Esophagus muscularis mucosa (tissue), 4 donors: ENCODE data around the gene KCND3. TPM values are rescaled to one million over a fixed set of nuclear protein-coding genes. Genes with fewer than 3 reads are reported as not detected.

Source experiments
- DNase-seq: peaks from one replicate; pipeline ENCODE4 v3.0.0-alpha.2; 2017; ENCODE audit errors: extremely low spot score
- H3K27ac ChIP-seq, 4 donors: fragments of 200-600 bp; sonication (generic); replicated peaks in 1 of 4; 1 replicate in 3 of 4; 2 replicates in 1 of 4; pipeline ENCODE4 v1.5.1; 2016 to 2019; ENCODE audit warnings: mild to moderate bottlenecking in 1 of 4
- H3K27me3 ChIP-seq, 4 donors: fragments of 200-600 bp; sonication (generic); one replicate each; pipeline versions ENCODE4 v1.5.1 to v1.6.0; 2016 to 2019
- H3K36me3 ChIP-seq, 4 donors: fragments of 200-600 bp; sonication (generic); one replicate each; pipeline ENCODE4 v1.5.1; 2016 to 2019
- H3K4me1 ChIP-seq, 4 donors: fragments of 200-600 bp; sonication (generic); one replicate each; pipeline ENCODE4 v1.5.1; 2016 to 2019
- H3K4me3 ChIP-seq, 4 donors: fragments of 200-600 bp; sonication (generic); 1 replicate in 2 of 4; 2 replicates in 2 of 4; pipeline ENCODE4 v1.5.1; 2016 to 2019; ENCODE audit warnings: mild to moderate bottlenecking in 4 of 4, moderate library complexity in 1 of 4
- H3K9me3 ChIP-seq, 4 donors: fragments of 200-600 bp; sonication (generic); 1 replicate in 3 of 4; 2 replicates in 1 of 4; pipeline ENCODE4 v1.5.1; 2016 to 2019
- CTCF ChIP-seq, 3 experiments: fragments of 200-600 bp in 2 of 3; fragments of 450-650 bp in 1 of 3; sonication (generic) in 2 of 3; IDR thresholded peaks; one replicate each; pipeline ENCODE4 v1.5.1; 2017 to 2019; ENCODE audit warnings: antibody characterized with exemption in 3 of 3, mild to moderate bottlenecking in 2 of 3, moderate library complexity in 1 of 3
- EP300 ChIP-seq: sonication (generic); formaldehyde crosslinking; IDR thresholded peaks from one replicate; pipeline ENCODE4 v1.6.1; 2017; ENCODE audit warnings: antibody characterized with exemption
- POLR2A ChIP-seq: fragments of 450-650 bp; IDR thresholded peaks from one replicate; pipeline ENCODE4 v1.6.1; 2017; ENCODE audit warnings: antibody characterized with exemption, moderate library complexity, mild to moderate bottlenecking, low read depth
- POLR2AphosphoS5 ChIP-seq, 2 donors: sonication (generic); formaldehyde crosslinking; IDR thresholded peaks; one replicate each; pipeline ENCODE4 v1.6.1; 2017; ENCODE audit warnings: antibody characterized with exemption in 2 of 2
- WGBS: methylation state at CpG from one replicate; pipeline ENCODE4 v1.1.5; 2018; 5-methylcytosine and 5-hydroxymethylcytosine counted together
- intact Hi-C: fragments of 100-400 bp; cut with DNase I; formaldehyde crosslinking; loops from one replicate; pipeline ENCODE4 v1.15.1; 2023
- total RNA-seq, 4 donors: library from RNA; depleted of rRNA; stranded (reverse); fragments of >200 nt; gene quantifications; one replicate each; pipeline versions ENCODE4 v1.1.0 to v1.2.1, GENCODE V29; 2016

Gene KCND3
- total RNA-seq, 4 donors from 2014 or later: 25.7 to 57.6 (median 47.5) TPM

- H3K4me3 ChIP-seq: peak overlapping the region in 3 of 4 donors; percentile 70 to 88 (median 79)
- intact Hi-C loops: no loop called here
- peaks cover 38 to 73% (median 61%) of the 10 kb centered on the region in 4 donors for H3K4me1 ChIP-seq
- peak overlapping the region; percentile 83 to 89 (median 88) for H3K27ac ChIP-seq
- WGBS: 66% methylated on average over 4 of the region's 4 CpGs
- peaks cover 0 to 2% (median under 1%) of the 10 kb centered on the region in 4 donors for H3K36me3 ChIP-seq
- TF ChIP-seq POLR2AphosphoS5 (IDR thresholded peaks at IDR 0.05): peak in 1 of 2 donors; percentile 70
- TF ChIP-seq CTCF (IDR thresholded peaks at IDR 0.05): no peak
- H3K27me3 ChIP-seq: peaks cover 0 to 5% (median 0%) of the 10 kb centered on the region in 4 donors
- DNase-seq: no peak
- no peaks in the 10 kb centered on the region for H3K9me3 ChIP-seq
These were observed 2.0 kb downstream of the KCND3 start for GRCh38 chr1:111987502-111987901.

- TF ChIP-seq EP300 (no peak), POLR2A (no peak)
- Histone ChIP-seq H3K4me3 (no peak overlapping the region), H3K4me1 (peaks cover 23 to 43% (median 35%) of the 10 kb centered on the region in 4 donors), H3K9me3 (no peaks in the 10 kb centered on the region), H3K36me3 (peaks cover 0 to 16% (median 16%) of the 10 kb centered on the region in 4 donors), H3K27me3 (no peaks in the 10 kb centered on the region), H3K27ac (peak overlapping the region; percentile 20 to 68 (median 46))
- no peak for DNase-seq
- intact Hi-C loops: no loop called here
- WGBS: 87% methylated on average over 8 of the region's 8 CpGs
These were observed 6.0 kb downstream of the KCND3 start for GRCh38 chr1:111983500-111983899.

GRCh38 chr1:111982428-111982827 is 7.0 kb downstream of the KCND3 start:
- TF ChIP-seq POLR2AphosphoS5 (IDR thresholded peaks at IDR 0.05): no peak
- TF ChIP-seq POLR2A: no peak
- no peak for TF ChIP-seq CTCF (IDR thresholded peaks at IDR 0.05)
- TF ChIP-seq EP300: no peak
- DNase-seq: no peak
- intact Hi-C loops: no loop called here
- H3K27ac ChIP-seq: no peak overlapping the region
- no peaks in the 10 kb centered on the region for H3K9me3 ChIP-seq
- peaks cover 0 to 16% (median 16%) of the 10 kb centered on the region in 4 donors for H3K36me3 ChIP-seq
- 96% methylated on average over 28 of the region's 28 CpGs for WGBS
- peaks cover 20 to 33% (median 30%) of the 10 kb centered on the region in 4 donors for H3K4me1 ChIP-seq
- no peak overlapping the region for H3K4me3 ChIP-seq
- H3K27me3 ChIP-seq: no peaks in the 10 kb centered on the region

GRCh38 chr1:111981871-111982270 is 7.6 kb downstream of the KCND3 start:
- no peak for DNase-seq
- intact Hi-C loops: no loop called here

GRCh38 chr1:111981090-111981489 is 8.4 kb downstream of the KCND3 start:
- no peaks in the 10 kb centered on the region for H3K27me3 ChIP-seq
- H3K4me3 ChIP-seq: no peak overlapping the region
- 67% methylated on average over 7 of the region's 7 CpGs for WGBS
- peaks cover 0 to 19% (median 16%) of the 10 kb centered on the region in 4 donors for H3K36me3 ChIP-seq
- peaks cover 11 to 33% (median 19%) of the 10 kb centered on the region in 4 donors for H3K4me1 ChIP-seq
- intact Hi-C loops: no loop called here
- no peak for DNase-seq
- H3K27ac ChIP-seq: no peak overlapping the region
- no peaks in the 10 kb centered on the region for H3K9me3 ChIP-seq
- no peak for TF ChIP-seq CTCF (IDR thresholded peaks at IDR 0.05)

More at GRCh38 chr1:111981871-111982270, 7.6 kb downstream of the KCND3 start:
- Histone ChIP-seq H3K4me1 (peaks cover 14 to 32% (median 26%) of the 10 kb centered on the region in 4 donors), H3K9me3 (no peaks in the 10 kb centered on the region), H3K36me3 (peaks cover 0 to 16% (median 16%) of the 10 kb centered on the region in 4 donors), H3K27ac (no peak overlapping the region), H3K27me3 (no peaks in the 10 kb centered on the region), H3K4me3 (no peak overlapping the region)
- TF ChIP-seq POLR2A: no peak
- TF ChIP-seq POLR2AphosphoS5 (IDR thresholded peaks at IDR 0.05): no peak
- no peak for TF ChIP-seq EP300
- TF ChIP-seq CTCF (IDR thresholded peaks at IDR 0.05): no peak
- 98% methylated on average over 37 of the region's 37 CpGs for WGBS
